22Rv1 (cell line): ENCODE data around the gene XG.

Experiments
- ZFX ChIP-seq: fragments of 450-650 bp; IDR thresholded peaks from 2 replicates; pipeline ENCODE4 v1.6.1; 2017; ENCODE audit warnings: antibody characterized with exemption, borderline replicate concordance
- TF ChIP-seq, protein P1 (sequence below): fragments of 450-650 bp; IDR thresholded peaks from 2 replicates; pipeline ENCODE4 v1.5.1; 2017; ENCODE audit warnings: mild to moderate bottlenecking

DNA sequence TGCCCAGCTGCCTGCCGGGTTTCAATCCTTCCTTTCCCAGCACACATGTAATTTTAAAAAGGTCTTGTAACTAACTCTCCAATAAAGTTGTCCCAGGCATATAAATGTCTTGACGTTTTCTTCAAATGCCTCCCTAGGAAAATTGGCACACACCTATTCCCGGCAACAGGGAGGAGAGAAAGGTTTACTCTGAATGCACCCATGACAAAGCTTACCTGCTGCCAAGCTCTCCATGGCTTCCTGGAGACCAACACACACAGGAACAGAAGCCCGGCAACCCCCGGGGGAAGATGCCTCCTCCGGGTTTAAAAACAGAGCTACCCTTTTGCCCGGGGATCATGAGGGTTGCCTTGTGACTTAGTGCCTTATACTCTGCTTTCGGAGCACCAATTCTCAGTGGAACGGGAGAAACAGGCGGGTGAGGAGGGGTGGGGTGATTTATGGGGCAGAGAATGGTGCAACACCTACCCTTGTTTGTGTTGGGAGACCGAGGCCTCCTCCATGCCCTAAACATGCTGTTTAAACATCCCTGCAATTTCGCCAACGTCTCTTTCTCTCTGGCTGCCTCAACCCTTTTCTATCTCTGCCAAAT, 72.1 kb downstream of the XG start:
- TF ChIP-seq, protein P1, sequence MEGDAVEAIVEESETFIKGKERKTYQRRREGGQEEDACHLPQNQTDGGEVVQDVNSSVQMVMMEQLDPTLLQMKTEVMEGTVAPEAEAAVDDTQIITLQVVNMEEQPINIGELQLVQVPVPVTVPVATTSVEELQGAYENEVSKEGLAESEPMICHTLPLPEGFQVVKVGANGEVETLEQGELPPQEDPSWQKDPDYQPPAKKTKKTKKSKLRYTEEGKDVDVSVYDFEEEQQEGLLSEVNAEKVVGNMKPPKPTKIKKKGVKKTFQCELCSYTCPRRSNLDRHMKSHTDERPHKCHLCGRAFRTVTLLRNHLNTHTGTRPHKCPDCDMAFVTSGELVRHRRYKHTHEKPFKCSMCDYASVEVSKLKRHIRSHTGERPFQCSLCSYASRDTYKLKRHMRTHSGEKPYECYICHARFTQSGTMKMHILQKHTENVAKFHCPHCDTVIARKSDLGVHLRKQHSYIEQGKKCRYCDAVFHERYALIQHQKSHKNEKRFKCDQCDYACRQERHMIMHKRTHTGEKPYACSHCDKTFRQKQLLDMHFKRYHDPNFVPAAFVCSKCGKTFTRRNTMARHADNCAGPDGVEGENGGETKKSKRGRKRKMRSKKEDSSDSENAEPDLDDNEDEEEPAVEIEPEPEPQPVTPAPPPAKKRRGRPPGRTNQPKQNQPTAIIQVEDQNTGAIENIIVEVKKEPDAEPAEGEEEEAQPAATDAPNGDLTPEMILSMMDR = no peak
- no peak for TF ChIP-seq ZFX
